MCF 10A (cell line): ENCODE results near the gene SFXN3. TPM values are rescaled to one million over a fixed set of nuclear protein-coding genes. Genes with fewer than 3 reads are reported as not detected.

Experiments used
- BruUV-seq: library from RNA; stranded (reverse); fragments of 400-500 nt; replicated peaks from 2 replicates; lab custom pipeline; 2021; lab: Mats Ljungman, UMichigan
- CTCF ChIA-PET: fragments of 300-600 bp; sonication (Branson Sonifier 250); formaldehyde crosslinking; extraction: SDS; loops from one replicate; lab custom pipeline; 2021; ENCODE audit warnings: antibody characterized with exemption, inconsistent platforms; lab: Yijun Ruan, JAX
- POLR2A ChIA-PET: fragments of 300-600, 350-650 bp; sonication (Branson Sonifier 250); formaldehyde crosslinking; extraction: SDS; loops from one replicate; lab custom pipeline; 2020; ENCODE audit warnings: antibody characterized with exemption, inconsistent platforms; lab: Yijun Ruan, JAX
- DNase-seq: peaks from one replicate; pipeline ENCODE4 v3.0.0-alpha.2; 2018; ENCODE audit not compliant: unreplicated experiment
- H3K27ac Mint-ChIP-seq: one replicate; pipeline ENCODE4 v1.8.0; 2022; ENCODE audit warnings: mild to moderate bottlenecking, low read depth, mixed read lengths; ENCODE audit not compliant: unreplicated experiment
- H3K27me3 Mint-ChIP-seq: one replicate; pipeline ENCODE4 v1.8.0; 2022; ENCODE audit warnings: mixed read lengths; ENCODE audit not compliant: insufficient read depth, unreplicated experiment
- H3K36me3 Mint-ChIP-seq: one replicate; pipeline ENCODE4 v1.8.0; 2022; ENCODE audit warnings: mild to moderate bottlenecking, moderate library complexity, mixed read lengths; ENCODE audit not compliant: insufficient read depth, unreplicated experiment
- H3K4me1 Mint-ChIP-seq: one replicate; pipeline ENCODE4 v1.8.0; 2022; ENCODE audit warnings: mixed read lengths; ENCODE audit not compliant: insufficient read depth, unreplicated experiment
- H3K4me3 Mint-ChIP-seq: one replicate; pipeline ENCODE4 v1.8.0; 2022; ENCODE audit warnings: mild to moderate bottlenecking, moderate library complexity, mixed read lengths; ENCODE audit not compliant: unreplicated experiment
- H3K9me3 Mint-ChIP-seq: one replicate; pipeline ENCODE4 v1.8.0; 2022; ENCODE audit warnings: mixed read lengths; ENCODE audit not compliant: unreplicated experiment
- intact Hi-C: fragments of 100-400 bp; cut with micrococcal nuclease; formaldehyde crosslinking; loops from 2 replicates; pipeline ENCODE4 v1.14.1; 2022
- total RNA-seq: library from RNA; stranded (reverse); gene quantifications from 2 replicates; pipeline ENCODE4 v1.2.3, GENCODE V29; 2022
- TF ChIP-seq, protein P1 (sequence below): fragments of 200-600 bp; IDR thresholded peaks from one replicate; pipeline ENCODE4 v1.8.0; 2022; ENCODE audit warnings: antibody characterized with exemption, mild to moderate bottlenecking; ENCODE audit not compliant: unreplicated experiment

Gene SFXN3
- total RNA-seq, 1 experiment from 2014 or later = 39.4 TPM

DNA sequence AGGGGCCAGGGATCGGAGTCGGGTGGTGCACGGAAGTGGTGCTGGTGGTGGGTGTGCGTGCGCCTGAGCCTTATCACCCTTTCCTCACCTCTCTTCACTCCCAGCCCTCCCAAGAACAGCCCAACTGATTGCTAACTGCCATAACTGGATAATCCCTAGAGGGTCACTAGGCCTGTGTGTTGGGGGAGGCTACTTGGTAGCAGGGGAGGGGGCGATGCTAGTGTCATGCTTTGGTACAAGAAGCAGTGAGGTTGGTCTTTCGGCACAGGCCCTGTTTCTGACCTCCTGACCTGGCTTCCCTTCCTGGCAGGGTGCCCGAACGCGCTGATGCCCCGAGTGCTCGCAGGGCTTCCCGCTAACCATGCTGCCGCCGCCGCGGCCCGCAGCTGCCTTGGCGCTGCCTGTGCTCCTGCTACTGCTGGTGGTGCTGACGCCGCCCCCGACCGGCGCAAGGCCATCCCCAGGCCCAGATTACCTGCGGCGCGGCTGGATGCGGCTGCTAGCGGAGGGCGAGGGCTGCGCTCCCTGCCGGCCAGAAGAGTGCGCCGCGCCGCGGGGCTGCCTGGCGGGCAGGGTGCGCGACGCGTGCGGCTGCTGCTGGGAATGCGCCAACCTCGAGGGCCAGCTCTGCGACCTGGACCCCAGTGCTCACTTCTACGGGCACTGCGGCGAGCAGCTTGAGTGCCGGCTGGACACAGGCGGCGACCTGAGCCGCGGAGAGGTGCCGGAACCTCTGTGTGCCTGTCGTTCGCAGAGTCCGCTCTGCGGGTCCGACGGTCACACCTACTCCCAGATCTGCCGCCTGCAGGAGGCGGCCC, 31.4 kb downstream of the SFXN3 start:
- POLR2A ChIA-PET = interaction anchor here (0.7 to 6.7 kb wide), 5 partner anchors 20 to 573 kb away, joined by 3 to 55 read pairs (median 15); partner anchors contain the start of genes PDZD7 and SFXN3
- no peaks in the 10 kb centered on the region for H3K27me3 Mint-ChIP-seq

DNA sequence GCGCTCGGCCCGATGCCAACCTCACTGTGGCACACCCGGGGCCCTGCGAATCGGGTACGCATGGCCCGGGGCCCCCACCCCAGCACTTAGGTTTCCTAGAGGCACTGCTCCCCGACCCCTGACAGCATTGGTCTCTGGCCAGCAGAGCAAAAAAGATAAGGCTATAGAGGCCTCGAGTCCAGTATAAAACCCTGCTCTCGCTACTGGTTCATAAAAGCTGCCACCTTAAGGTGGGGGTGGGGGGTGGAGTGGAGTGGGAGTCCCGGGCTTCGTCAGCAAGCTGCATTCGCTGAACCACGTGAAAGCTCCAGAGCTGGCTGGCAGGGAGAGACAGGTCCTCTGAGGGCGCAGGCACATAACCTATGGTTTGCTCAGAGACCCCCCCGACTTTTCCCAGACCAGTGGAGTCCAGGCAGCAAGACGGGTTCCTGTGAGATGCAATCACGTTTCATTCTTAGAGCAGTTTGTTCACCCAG, 32.1 kb downstream of the SFXN3 start:
- TF ChIP-seq, protein P1, sequence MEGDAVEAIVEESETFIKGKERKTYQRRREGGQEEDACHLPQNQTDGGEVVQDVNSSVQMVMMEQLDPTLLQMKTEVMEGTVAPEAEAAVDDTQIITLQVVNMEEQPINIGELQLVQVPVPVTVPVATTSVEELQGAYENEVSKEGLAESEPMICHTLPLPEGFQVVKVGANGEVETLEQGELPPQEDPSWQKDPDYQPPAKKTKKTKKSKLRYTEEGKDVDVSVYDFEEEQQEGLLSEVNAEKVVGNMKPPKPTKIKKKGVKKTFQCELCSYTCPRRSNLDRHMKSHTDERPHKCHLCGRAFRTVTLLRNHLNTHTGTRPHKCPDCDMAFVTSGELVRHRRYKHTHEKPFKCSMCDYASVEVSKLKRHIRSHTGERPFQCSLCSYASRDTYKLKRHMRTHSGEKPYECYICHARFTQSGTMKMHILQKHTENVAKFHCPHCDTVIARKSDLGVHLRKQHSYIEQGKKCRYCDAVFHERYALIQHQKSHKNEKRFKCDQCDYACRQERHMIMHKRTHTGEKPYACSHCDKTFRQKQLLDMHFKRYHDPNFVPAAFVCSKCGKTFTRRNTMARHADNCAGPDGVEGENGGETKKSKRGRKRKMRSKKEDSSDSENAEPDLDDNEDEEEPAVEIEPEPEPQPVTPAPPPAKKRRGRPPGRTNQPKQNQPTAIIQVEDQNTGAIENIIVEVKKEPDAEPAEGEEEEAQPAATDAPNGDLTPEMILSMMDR = no peak
- ChIA-PET CTCF (interaction anchor here (0.7 to 10.2 kb wide), 4 partner anchors 9 to 79 kb away, joined by 3 to 151 read pairs (median 14); no protein-coding TSS in a partner anchor), POLR2A (interaction anchor here (0.7 to 6.7 kb wide), 2 partner anchors 21 to 572 kb away, joined by 3 to 55 read pairs; no protein-coding TSS in a partner anchor)
- Mint-ChIP-seq H3K9me3 (no peaks in the 10 kb centered on the region), H3K4me3 (no peak overlapping the region), H3K27me3 (no peaks in the 10 kb centered on the region), H3K27ac (no peak overlapping the region), H3K4me1 (peaks cover 25% of the 10 kb centered on the region), H3K36me3 (peaks cover 5% of the 10 kb centered on the region)
- BruUV-seq = no TSS peak
- intact Hi-C loops = no loop called here
- DNase-seq = no peak

More for the DNA sequence above, 31.4 kb downstream of the SFXN3 start:
- intact Hi-C loops = no loop called here
- Mint-ChIP-seq H3K27ac (no peak overlapping the region), H3K4me1 (peaks cover 25% of the 10 kb centered on the region), H3K9me3 (no peaks in the 10 kb centered on the region), H3K4me3 (peak overlapping the region; percentile 95), H3K36me3 (peaks cover 5% of the 10 kb centered on the region)
- BruUV-seq = no TSS peak
- CTCF ChIA-PET = interaction anchor here (0.7 to 13.2 kb wide), 7 partner anchors 8 to 79 kb away, joined by 3 to 234 read pairs (median 24); no protein-coding TSS in a partner anchor
- TF ChIP-seq, protein P1 = peak; percentile 19
- no peak for DNase-seq

DNA sequence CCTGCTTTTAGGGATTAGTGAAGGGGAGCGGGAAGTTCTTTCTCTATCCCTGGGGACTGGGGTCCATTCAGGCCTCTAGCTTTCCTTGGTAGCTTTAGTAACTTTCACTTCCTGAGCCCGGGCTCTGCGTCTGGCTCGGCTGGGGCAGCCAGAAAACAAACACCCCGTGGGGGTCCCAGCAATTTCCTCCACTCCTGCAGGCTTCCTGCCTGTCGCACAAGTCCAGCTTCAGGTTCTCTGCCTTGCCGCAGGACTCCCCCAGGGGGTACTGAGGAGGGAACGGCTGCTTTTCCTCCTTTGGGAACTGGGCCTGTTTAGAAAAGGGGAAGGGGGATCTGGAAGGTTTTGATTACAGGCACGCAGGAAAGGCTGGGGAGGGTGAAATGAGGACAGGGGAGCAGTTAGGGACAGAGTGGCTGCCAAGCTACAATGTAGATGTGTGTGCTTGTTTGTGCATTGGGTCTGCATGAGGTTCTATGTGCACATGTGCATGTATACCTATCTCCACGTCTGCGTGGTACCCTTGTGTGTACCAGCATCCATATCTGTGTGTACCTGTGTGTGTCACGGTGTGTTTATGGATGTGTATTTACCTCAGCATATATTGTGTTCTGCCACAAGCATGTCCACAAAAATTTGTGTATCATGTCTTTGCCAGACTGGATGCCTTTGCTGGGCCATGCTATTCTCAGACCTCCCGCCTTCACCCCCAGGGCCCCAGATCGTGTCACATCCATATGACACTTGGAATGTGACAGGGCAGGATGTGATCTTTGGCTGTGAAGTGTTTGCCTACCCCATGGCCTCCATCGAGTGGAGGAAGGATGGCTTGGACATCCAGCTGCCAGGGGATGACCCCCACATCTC, 32.7 kb downstream of the SFXN3 start:
- Mint-ChIP-seq H3K27me3 (no peaks in the 10 kb centered on the region), H3K36me3 (peaks cover 5% of the 10 kb centered on the region), H3K9me3 (no peaks in the 10 kb centered on the region), H3K27ac (no peak overlapping the region), H3K4me3 (no peak overlapping the region), H3K4me1 (peaks cover 25% of the 10 kb centered on the region)
- TF ChIP-seq, protein P1 = no peak
- BruUV-seq = no TSS peak
- CTCF ChIA-PET = interaction anchor here (0.5 to 10.2 kb wide), 8 partner anchors 9 to 909 kb away, joined by 3 to 151 read pairs (median 3); no protein-coding TSS in a partner anchor
- intact Hi-C loops = no loop called here
- POLR2A ChIA-PET = interaction anchor here (0.7 to 6.7 kb wide), 2 partner anchors 22 to 532 kb away, joined by 3 to 55 read pairs; no protein-coding TSS in a partner anchor
- DNase-seq = no peak
